Mesendoderm (in vitro differentiated cells): ENCODE measurements around the gene MST1R.
A peak's percentile ranks its signal among the peaks of the same experiment; 100 is the strongest.

ENCODE experiments used
- DNase-seq: peaks from one replicate; pipeline ENCODE4 v3.0.0; 2013
- H2AK5ac ChIP-seq: 2 replicates; pipeline ENCODE4 v1.6.1; 2013; ENCODE audit warnings: low read length, inconsistent platforms
- H2BK120ac ChIP-seq: 2 replicates; pipeline ENCODE4 v1.6.1; 2013; ENCODE audit warnings: low read depth, mild to moderate bottlenecking, low read length, moderate library complexity, mixed read lengths
- H2BK15ac ChIP-seq: replicated peaks from 2 replicates; pipeline ENCODE4 v1.6.1; 2013; ENCODE audit warnings: low read depth, mild to moderate bottlenecking, moderate library complexity
- H2BK5ac ChIP-seq: 2 replicates; pipeline ENCODE4 v1.6.1; 2013; ENCODE audit warnings: low read length, inconsistent platforms
- H3K18ac ChIP-seq: 2 replicates; pipeline ENCODE4 v1.6.1; 2013; ENCODE audit warnings: mild to moderate bottlenecking, low read length, mixed read lengths
- H3K23ac ChIP-seq: one replicate; pipeline ENCODE4 v1.6.1; 2013; ENCODE audit warnings: low read length
- H3K27ac ChIP-seq: 2 replicates; pipeline ENCODE4 v1.5.1; 2013; ENCODE audit warnings: low read depth, mild to moderate bottlenecking, inconsistent platforms, low read length, moderate library complexity
- H3K27me3 ChIP-seq: 2 replicates; pipeline ENCODE4 v1.6.1; 2013; ENCODE audit warnings: low read length, control low read depth, mild to moderate bottlenecking, inconsistent platforms; ENCODE audit not compliant: insufficient read depth, poor library complexity
- H3K36me3 ChIP-seq: 2 replicates; pipeline ENCODE4 v1.6.1; 2013; ENCODE audit warnings: low read length, inconsistent platforms; ENCODE audit not compliant: control insufficient read depth, insufficient read depth
- H3K4ac ChIP-seq: one replicate; pipeline ENCODE4 v1.6.1; 2013; ENCODE audit warnings: low read depth, mild to moderate bottlenecking, low read length, moderate library complexity
- H3K4me1 ChIP-seq: 2 replicates; pipeline ENCODE4 v1.6.1; 2013; ENCODE audit warnings: low read depth, low read length, inconsistent platforms; ENCODE audit not compliant: control insufficient read depth
- H3K4me2 ChIP-seq: 2 replicates; pipeline ENCODE4 v1.6.1; 2013; ENCODE audit warnings: low read length
- H3K4me3 ChIP-seq: 2 replicates; pipeline ENCODE4 v1.5.1; 2013; ENCODE audit warnings: mild to moderate bottlenecking, low read length
- H3K56ac ChIP-seq: one replicate; pipeline ENCODE4 v1.6.1; 2013; ENCODE audit warnings: low read length
- H3K79me1 ChIP-seq: 2 replicates; pipeline ENCODE4 v1.6.1; 2013; ENCODE audit warnings: low read length, inconsistent platforms
- H3K79me2 ChIP-seq: 2 replicates; pipeline ENCODE4 v1.6.1; 2013; ENCODE audit warnings: mild to moderate bottlenecking, low read length; ENCODE audit not compliant: control insufficient read depth, insufficient read depth
- H3K9ac ChIP-seq: 2 replicates; pipeline ENCODE4 v1.6.1; 2013; ENCODE audit warnings: low read length, inconsistent platforms
- H4K5ac ChIP-seq: one replicate; pipeline ENCODE4 v1.6.1; 2013; ENCODE audit warnings: low read length
- H4K8ac ChIP-seq: one replicate; pipeline ENCODE4 v1.6.1; 2013; ENCODE audit warnings: low read depth, mild to moderate bottlenecking, control low read depth, low read length, moderate library complexity
- WGBS: extraction: QIAGEN DNeasy Blood & Tissue Kit; methylation state at CpG from one replicate; pipeline ENCODE4 v1.1.7; 2013; ENCODE audit warnings: low lambda C conversion rate, missing lambda C conversion rate; ENCODE audit not compliant: insufficient coverage; ENCODE audit errors: extremely low coverage; 5-methylcytosine and 5-hydroxymethylcytosine counted together

Gene MST1R

DNA sequence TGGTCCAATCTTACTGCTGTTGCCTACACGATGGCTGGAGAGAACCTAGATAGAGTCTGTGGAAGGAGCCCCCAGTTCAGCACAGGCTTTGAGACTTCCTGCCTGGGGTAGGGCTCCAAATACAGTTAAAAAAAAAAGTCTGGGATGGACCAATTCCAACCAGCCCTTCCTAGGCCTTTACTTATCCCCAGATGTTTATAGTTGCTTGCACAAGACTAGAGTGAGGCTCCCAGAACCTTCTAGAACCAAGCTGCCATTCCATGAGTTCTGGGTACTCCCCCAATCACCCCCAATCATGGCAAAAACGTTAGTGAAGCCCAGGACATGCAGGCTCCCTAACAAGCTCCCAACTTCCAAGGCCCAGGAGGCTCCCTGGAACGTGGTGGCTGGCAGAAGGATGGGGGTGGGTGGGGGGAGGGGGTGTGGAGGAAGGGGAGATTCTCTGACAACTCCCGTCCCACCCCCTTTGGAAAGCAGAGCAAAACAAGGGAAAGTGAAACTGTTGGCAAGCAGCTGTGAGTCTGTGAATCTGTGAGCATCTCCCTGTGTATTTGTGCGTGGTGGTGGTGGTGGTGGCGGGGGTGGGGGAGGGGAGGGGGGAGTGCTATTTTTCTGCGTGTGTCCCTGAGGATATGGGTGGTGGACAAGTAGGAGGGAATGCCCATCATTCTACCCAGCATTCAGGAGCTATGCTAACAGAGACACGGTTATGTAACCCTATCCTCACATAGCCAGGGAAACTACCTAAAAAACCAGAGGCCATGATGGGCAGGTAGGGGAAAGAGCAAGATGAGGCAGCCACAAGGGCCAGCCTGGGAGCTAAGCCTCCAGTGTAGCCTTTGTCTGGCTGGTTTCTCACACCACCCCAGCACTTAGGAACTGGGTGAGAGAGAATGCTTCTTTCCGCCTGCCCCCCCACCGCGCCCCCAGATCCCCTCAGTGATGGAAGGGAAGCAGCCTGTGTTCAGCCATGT is 2.0 kb downstream of the MST1R start:
- Histone ChIP-seq H2BK5ac (no peak overlapping the region), H3K4me2 (no peak overlapping the region), H3K23ac (no peak overlapping the region), H3K79me1 (no peaks in the 10 kb centered on the region), H2AK5ac (no peak overlapping the region), H3K27ac (no peak overlapping the region), H3K56ac (no peak overlapping the region), H2BK120ac (no peak overlapping the region), H4K5ac (no peak overlapping the region), H2BK15ac (no peak overlapping the region), H3K27me3 (no peaks in the 10 kb centered on the region), H3K4ac (no peak overlapping the region), H3K18ac (no peak overlapping the region), H4K8ac (no peak overlapping the region), H3K36me3 (no peaks in the 10 kb centered on the region), H3K4me1 (peaks cover 2% of the 10 kb centered on the region), H3K9ac (no peak overlapping the region), H3K79me2 (no peaks in the 10 kb centered on the region), H3K4me3 (no peak overlapping the region)
- no peak for DNase-seq
- no CpG with 5 or more reads among the region's 11 CpGs for whole genome bisulfite sequencing

DNA sequence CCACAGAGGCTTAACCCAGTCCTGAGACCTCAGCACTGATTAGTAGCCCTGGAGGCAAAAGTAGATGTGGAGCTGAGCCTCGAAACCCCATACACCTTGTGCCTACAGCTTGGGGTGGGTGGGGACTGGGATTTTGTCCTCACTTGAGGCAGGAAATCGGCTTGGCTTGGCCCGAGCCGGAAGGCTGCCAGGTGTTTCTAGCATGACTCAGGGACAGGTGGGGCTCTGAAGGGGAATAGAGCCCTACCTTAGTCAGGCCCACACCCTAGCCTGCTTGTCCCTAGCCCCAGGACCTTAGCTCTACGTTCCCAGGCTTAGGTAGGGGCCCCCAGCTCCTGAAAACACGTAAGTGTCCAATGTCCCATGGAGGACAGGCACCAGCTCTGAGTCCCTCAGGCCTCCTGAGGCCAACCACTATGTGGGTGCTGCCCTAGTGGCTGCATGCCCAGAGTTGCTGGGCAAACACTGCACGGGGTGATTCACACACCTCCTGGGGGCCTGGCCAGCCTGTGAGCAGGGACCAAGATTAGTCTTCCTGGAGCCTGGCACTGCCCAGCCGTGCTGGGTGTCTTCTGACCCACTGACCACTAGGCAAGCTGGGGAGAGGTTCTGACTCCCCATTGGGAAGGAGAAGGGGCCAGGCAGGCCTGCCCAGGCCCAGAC is 3.1 kb downstream of the MST1R start:
- H2AK5ac ChIP-seq, result no peak overlapping the region
- H4K8ac ChIP-seq, result no peak overlapping the region
- no peak overlapping the region for H3K9ac ChIP-seq
- H2BK5ac ChIP-seq, result no peak overlapping the region
- no peaks in the 10 kb centered on the region for H3K79me2 ChIP-seq
- no peak overlapping the region for H3K23ac ChIP-seq
- no peak overlapping the region for H3K27ac ChIP-seq
- H3K18ac ChIP-seq, result no peak overlapping the region
- H3K4me2 ChIP-seq, result no peak overlapping the region
- H3K36me3 ChIP-seq, result no peaks in the 10 kb centered on the region
- H4K5ac ChIP-seq, result no peak overlapping the region
- H2BK15ac ChIP-seq, result no peak overlapping the region
- no peaks in the 10 kb centered on the region for H3K79me1 ChIP-seq
- peaks cover 2% of the 10 kb centered on the region for H3K4me1 ChIP-seq
- H2BK120ac ChIP-seq, result no peak overlapping the region
- H3K56ac ChIP-seq, result no peak overlapping the region
- no peak overlapping the region for H3K4me3 ChIP-seq
- no CpG with 5 or more reads among the region's 8 CpGs for WGBS
- no peak overlapping the region for H3K4ac ChIP-seq
- H3K27me3 ChIP-seq, result no peaks in the 10 kb centered on the region
- DNase-seq, result no peak

DNA sequence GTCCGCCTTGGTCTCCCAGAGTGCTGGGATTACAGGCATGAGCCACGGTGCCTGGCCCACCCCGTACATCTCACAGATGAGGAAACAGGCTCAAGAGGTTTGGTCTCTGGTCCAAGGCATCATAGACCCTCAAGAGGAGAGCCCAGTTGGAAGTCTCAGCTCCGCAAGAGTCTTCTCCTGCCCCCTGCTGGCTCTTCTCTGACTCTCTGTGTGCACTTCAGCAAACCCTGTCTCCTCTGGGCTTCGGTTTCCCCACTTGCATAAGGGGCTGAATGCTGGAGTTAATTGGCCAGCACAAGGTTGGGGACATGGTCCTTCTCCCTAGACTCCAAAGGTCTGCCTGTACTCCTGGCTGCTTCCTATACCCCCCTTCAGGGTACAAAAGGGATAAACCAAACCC is 3.9 kb downstream of the MST1R start:
- Histone ChIP-seq H2AK5ac (no peak overlapping the region), H3K79me1 (no peaks in the 10 kb centered on the region), H2BK15ac (no peak overlapping the region), H3K23ac (no peak overlapping the region), H4K5ac (no peak overlapping the region), H2BK5ac (no peak overlapping the region), H3K79me2 (no peaks in the 10 kb centered on the region), H3K4me2 (no peak overlapping the region), H3K36me3 (no peaks in the 10 kb centered on the region), H3K27ac (no peak overlapping the region), H2BK120ac (no peak overlapping the region), H3K4me3 (no peak overlapping the region), H3K4ac (no peak overlapping the region), H3K4me1 (peaks cover 2% of the 10 kb centered on the region), H3K18ac (no peak overlapping the region), H3K56ac (no peak overlapping the region), H4K8ac (no peak overlapping the region), H3K9ac (no peak overlapping the region), H3K27me3 (no peaks in the 10 kb centered on the region)
- no CpG with 5 or more reads among the region's 5 CpGs for WGBS
- DNase-seq, result peak; percentile 70

DNA sequence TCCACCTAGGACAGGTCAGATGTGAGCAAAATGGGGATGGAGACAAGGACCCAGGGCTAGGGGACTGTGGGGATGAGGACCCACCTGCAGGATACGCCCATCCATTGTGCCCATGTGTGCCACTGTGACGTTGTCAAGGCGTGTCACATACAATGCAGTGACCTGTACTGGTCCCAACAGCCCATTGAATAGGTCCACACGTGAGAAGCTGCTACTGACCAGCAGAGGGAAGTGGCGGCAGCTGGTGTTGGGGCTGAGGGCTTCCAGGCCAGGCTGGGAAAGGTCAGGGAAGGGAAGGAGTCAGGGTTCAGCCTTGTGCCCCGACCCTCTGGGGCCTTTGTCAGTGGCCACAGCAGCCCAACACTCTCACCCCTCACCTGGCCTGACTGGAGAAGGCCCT is 4.7 kb downstream of the MST1R start:
- Histone ChIP-seq H2BK5ac (no peak overlapping the region), H3K18ac (no peak overlapping the region), H3K56ac (peak overlapping the region; percentile 28), H3K23ac (no peak overlapping the region), H3K4me3 (no peak overlapping the region), H2BK120ac (no peak overlapping the region), H2BK15ac (no peak overlapping the region), H3K79me2 (no peaks in the 10 kb centered on the region), H3K27me3 (no peaks in the 10 kb centered on the region), H3K9ac (no peak overlapping the region), H4K5ac (no peak overlapping the region), H3K4me1 (peaks cover under 1% of the 10 kb centered on the region), H4K8ac (no peak overlapping the region), H2AK5ac (no peak overlapping the region), H3K27ac (no peak overlapping the region), H3K4me2 (no peak overlapping the region), H3K79me1 (no peaks in the 10 kb centered on the region), H3K36me3 (no peaks in the 10 kb centered on the region), H3K4ac (no peak overlapping the region)
- WGBS, result no CpG with 5 or more reads among the region's 6 CpGs
- no peak for DNase-seq

DNA sequence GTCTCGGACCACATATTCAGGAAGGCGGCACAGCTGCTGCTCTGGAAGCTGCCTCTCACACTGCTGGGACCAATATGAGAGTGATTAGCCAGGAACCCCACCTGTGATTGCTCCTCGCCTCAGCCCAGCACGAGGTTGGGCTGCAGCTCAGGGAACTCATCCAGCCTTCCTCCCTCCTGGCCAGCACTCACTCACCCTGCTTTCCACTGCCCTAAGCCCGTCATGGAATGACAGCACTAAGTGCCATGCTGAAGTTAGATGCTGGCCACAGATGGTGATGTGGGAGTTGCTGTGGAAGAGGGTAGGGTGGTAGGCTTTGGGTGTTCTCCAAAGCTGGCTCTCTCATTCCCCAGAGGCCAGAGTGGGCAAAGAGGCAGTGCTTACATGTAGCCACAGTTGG is 7.3 kb downstream of the MST1R start:
- H3K4me3 ChIP-seq, result no peak overlapping the region
- no peaks in the 10 kb centered on the region for H3K79me2 ChIP-seq
- H3K4me1 ChIP-seq, result no peaks in the 10 kb centered on the region
- H3K27ac ChIP-seq, result no peak overlapping the region
- no peak overlapping the region for H3K56ac ChIP-seq
- no peak overlapping the region for H3K18ac ChIP-seq
- no peak overlapping the region for H3K4me2 ChIP-seq
- H3K79me1 ChIP-seq, result no peaks in the 10 kb centered on the region
- no CpG with 5 or more reads among the region's 5 CpGs for WGBS
- no peak overlapping the region for H2BK5ac ChIP-seq
- H4K8ac ChIP-seq, result no peak overlapping the region
- H2AK5ac ChIP-seq, result no peak overlapping the region
- H2BK120ac ChIP-seq, result no peak overlapping the region
- no peak overlapping the region for H3K9ac ChIP-seq
- H3K27me3 ChIP-seq, result no peaks in the 10 kb centered on the region
- H2BK15ac ChIP-seq, result no peak overlapping the region
- no peak for DNase-seq
- no peak overlapping the region for H3K23ac ChIP-seq
- H4K5ac ChIP-seq, result no peak overlapping the region
- H3K4ac ChIP-seq, result no peak overlapping the region
- H3K36me3 ChIP-seq, result no peaks in the 10 kb centered on the region
